Measurements from ENCODE around the gene FAAH.

Gene FAAH

DNA sequence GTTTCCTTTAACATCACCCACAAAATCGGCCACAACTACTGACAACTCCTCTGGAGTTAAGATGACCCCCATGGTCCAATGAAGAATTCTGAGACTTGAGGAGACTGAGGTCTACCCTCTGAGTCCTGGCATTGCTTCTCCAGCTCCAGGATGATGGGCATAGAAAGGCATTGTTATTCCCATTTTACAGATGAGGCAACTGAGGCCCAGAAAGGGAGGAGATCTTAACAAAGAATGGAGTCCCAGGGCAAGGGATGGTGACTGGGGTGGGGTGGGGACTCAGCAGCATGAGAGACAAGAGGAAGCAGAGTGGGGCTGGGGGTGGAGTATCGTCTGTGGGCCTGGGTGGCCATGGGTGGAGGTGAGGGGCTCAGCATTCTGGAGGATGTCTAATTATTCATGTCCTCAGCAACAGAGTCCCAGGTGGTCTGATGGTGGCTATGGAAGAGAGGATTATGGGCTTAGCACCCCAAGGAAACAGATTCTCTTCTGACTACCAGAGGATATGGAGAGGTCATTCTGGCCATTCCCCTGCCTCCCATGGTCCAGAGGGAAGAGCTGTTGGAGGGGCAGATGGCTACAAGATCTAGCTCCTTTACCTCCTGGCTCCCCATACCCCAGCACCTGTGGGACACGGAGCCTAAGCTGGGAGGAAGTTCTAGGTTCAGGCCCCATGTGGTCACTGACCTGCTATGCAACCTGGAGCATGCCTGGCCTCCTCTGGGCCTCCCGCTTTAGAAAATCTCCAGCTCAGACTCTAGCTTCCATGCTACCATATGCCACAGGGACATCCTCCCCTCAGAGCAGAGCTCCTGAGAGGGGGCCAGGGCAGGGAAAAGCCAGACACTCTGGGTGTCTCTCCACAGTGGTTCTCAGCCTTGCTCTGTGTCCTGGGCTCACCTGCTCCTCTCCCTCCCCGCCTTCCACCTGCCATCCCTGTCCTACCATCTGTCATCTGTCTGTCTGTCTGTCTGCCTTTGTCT is 58.1 kb downstream of the FAAH start:
- no peak for FAIRE-seq

DNA sequence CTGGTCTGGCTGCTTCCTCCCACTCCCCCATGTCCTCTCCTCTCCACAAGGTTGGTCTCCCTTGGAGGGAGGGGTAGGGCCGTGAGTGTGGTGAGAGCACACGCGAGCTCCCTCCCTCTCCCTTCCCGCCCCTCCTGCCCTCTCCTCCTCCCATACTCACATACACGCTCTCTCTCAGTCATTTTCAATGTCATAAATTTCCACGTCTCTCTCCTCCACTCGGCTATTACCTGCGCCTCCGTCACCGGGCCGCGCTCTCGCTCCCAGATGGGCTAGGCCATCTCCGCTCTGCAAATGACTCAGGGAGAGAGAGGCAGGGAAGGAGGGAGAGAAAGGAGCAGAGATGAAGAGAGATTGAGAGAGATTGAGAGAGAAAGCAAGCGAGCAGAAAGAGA is 58.8 kb downstream of the FAAH start:
- no peak for FAIRE-seq

GRCh38 chr1:46453449-46453848 is 59.3 kb downstream of the FAAH start:
- no peak for FAIRE-seq

DNA sequence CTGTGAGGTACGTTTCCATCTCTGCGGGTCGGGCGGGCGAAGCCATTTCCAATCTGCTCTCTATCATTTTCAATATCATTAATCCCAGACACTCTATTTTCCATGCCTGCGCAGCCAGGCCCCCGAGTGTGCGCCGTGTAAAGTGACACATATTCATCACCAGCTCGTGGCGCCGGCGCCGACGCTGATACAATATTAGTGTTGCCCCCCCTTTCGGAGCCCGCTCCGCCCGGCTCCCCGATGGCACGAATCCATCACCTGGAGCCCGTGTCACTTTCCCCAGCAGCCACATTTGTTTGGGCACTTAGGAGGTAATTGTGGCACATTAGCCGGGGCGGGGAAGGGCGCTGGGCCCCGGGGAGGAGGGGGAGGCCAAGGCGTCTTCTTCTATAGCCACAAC is 61.8 kb downstream of the FAAH start:
- FAIRE-seq, result no peak

GRCh38 chr1:46456411-46456963 is 62.4 kb downstream of the FAAH start:
- FAIRE-seq, result no peak

DNA sequence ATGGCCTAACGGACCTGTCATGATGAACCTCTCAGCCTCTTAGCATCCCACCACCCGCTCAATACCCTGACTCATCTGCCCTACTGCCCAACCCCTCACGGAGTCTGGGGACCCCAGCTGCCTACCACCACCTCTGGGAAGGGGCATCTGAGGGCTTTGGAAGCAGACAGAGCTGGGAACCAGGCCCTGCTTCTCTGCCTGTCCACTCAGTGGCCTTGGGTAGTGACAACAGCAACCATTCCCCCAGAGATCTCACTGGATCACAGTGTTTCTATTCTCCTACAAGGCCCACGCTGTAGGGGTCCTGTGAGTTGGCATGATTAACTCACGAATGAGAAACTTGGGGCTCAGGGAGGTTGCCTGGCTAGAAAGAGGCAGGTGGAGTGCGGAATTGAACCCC is 63.1 kb downstream of the FAAH start:
- FAIRE-seq, result no peak

DNA sequence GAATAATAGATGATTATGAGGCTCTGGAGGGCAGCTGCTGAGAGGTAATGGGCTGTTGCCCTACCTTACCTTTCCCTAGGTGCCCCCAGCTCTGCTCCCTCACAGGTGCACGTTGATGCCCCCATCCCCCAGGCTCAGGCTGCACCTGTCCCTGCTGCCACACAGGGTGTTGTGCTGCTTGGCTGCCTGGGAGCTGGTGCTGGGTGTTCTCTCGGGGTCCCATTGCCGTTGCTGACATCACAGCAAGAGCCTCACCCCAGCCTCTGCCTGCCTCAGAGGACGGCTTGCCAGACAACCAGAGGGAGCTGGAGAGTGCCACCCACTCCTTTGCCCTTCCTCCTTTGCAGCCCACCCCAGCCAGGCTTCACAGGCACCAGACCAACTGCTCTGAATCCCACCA is 64.1 kb downstream of the FAAH start:
- no peak for FAIRE-seq

DNA sequence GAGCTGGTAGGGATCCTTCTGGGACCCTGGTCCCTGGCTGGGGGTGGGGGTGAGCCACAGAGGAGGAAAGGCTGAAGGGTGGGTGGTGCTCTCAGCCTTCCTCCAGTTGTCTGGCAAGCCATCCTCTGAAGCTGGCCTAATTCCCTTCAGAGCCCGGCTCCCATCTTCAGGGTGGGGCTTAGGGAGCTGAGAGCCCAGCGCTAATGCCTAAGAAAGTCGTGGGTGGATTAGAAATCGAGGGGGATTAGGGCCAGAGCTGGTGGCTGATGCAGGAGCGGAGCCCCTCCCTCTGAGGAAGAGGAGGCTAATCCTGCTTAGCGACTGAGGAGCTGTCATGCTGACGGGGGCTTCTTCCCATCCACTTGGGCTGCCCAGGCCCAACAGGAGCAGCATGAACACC is 64.7 kb downstream of the FAAH start:
- no peak for FAIRE-seq

DNA sequence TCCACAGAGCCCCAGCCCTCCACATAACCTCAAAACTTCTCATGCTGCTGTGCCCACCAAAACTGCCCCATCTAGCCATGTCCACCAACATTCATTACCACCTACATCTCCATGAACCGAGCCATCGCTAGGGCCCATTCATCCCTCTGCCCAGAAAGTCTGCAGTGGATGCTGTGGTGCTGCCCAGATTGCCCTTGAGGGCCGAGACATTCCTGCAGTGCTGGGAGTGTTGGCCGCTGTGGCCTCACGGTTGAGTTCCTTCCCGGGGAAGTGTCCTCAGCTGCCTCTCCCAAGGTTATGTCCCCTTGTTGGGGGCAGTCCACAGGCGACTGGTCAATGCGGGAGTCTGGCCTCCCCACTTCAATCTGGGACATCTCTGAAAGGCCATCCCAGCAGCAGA is 65.2 kb downstream of the FAAH start:
- FAIRE-seq, result no peak

DNA sequence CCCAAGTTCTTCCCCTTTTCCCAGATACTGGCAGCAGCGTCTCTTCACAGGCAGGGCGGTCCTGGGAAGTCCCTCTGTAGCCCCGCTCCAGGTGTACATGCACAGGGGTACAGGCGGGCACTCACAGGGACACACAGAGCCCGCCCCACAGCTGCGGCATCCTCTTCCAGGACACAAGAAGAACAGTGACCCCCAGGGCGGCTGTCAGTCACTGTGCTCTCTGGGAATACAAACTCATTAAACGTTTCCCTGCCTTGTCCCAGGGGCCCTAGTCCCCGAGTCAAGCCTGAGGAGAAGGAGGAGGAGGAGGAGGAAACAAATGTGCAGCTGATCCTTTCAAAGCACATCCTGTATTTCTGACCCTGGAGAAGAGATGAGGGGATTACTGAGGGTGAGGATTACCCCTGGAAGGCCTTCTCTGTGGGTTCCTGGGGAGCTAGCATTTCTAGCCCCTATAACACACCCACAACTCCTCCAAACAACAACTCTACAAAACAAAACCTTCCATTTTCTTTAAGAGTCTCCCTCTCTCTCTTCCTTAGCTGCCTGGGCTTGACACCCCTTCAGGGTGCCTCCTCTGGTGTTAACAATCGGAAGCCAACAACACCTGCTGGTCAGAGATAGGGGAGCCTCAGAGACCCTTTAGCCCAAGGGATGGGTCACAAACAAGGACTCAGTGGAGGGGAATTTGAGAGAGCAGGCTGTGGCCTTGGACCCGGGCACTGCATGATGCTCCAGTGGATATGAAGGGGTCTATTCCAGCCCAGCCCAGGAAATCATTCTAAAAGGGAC is 67.1 kb downstream of the FAAH start:
- no peak for FAIRE-seq

DNA sequence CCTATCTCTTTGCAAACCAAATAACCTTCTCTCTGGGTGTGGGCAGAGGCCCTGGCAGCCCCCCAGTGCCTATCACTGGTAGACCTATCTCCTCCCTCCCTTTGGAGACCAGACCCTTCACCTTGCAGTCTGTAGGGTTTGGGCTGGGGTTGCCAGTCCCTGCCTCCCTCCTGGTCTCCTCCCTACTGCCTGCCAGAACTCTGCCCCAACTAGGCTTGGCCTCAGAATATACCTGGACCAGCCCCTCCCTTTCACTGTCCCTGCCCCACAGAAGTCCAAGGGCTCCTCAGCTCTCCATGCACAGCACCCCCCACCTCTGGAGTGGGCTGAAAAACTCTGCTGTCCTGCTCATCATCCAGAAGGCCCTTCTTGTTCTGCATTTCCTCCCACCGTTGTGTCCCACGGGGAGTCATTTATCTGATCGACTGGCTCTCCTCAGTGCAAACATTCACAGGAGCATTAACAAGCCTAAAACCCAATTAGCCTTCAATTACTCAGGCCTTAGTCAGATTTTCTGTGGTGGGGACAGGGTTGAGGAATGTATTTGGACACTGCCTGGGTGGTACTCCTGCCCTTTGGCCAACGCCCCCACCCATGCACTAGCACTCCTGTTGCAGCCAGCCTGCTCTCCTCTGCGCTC is 67.8 kb downstream of the FAAH start:
- no peak for FAIRE-seq

Measured in A204.1 (cell line).